H1 (cell line): Measurements from ENCODE around the gene SCNN1B. TPM values are rescaled to one million over a fixed set of nuclear protein-coding genes. Genes with fewer than 3 reads are reported as not detected.

Experiments
- BACH1 ChIP-seq: IDR thresholded peaks from 2 replicates; pipeline ENCODE4 v1.6.1; 2012; ENCODE audit warnings: low read length, improper control_type of control experiment
- BCL11A ChIP-seq, 2 experiments: IDR thresholded peaks; one replicate each; pipeline ENCODE4 v1.6.1; 2011; ENCODE audit warnings: low read depth in 2 of 2, low read length in 2 of 2, mild to moderate bottlenecking in 2 of 2
- CHD2 ChIP-seq: IDR thresholded peaks from 2 replicates; pipeline ENCODE4 v1.6.1; 2012; ENCODE audit warnings: low read length, improper control_type of control experiment
- CTCF ChIP-seq, 3 experiments: IDR thresholded peaks; 1 replicate in 2 of 3; 2 replicates in 1 of 3; pipeline versions ENCODE4 v1.5.1 to v1.6.1; 2011; ENCODE audit warnings: low read length in 3 of 3, mild to moderate bottlenecking in 3 of 3, inconsistent platforms in 2 of 3, low read depth in 1 of 3, moderate library complexity in 1 of 3; ENCODE audit not compliant: insufficient read depth in 1 of 3; ENCODE audit errors: control extremely low read depth in 1 of 3
- FOSL1 ChIP-seq: IDR thresholded peaks from 2 replicates; pipeline ENCODE4 v1.6.1; 2011; ENCODE audit warnings: mild to moderate bottlenecking, low read depth, low read length, moderate library complexity; ENCODE audit not compliant: insufficient read depth
- KDM4A ChIP-seq: IDR thresholded peaks from one replicate; pipeline ENCODE4 v1.7.1; 2012; ENCODE audit warnings: low read depth, mild to moderate bottlenecking, moderate library complexity, low read length, inconsistent platforms; ENCODE audit not compliant: severe bottlenecking
- KDM5A ChIP-seq: fragments of 200-600 bp; IDR thresholded peaks from 2 replicates; pipeline ENCODE4 v1.7.1; 2012; ENCODE audit warnings: mild to moderate bottlenecking, low read length, inconsistent platforms, mixed read lengths
- RAD21 ChIP-seq, 2 experiments: IDR thresholded peaks in 1 of 2; conservative IDR thresholded peaks in 1 of 2; 2 replicates each; pipeline ENCODE4 v1.6.1; 2011; ENCODE audit warnings: low read depth in 2 of 2, low read length in 2 of 2, improper control_type of control experiment in 1 of 2, inconsistent platforms in 1 of 2, mild to moderate bottlenecking in 1 of 2, moderate library complexity in 1 of 2
- RFX5 ChIP-seq: IDR thresholded peaks from 2 replicates; pipeline ENCODE4 v1.6.1; 2011; ENCODE audit warnings: low read depth, low read length, improper control_type of control experiment, borderline replicate concordance
- TAF7 ChIP-seq: optimal IDR thresholded peaks from 2 replicates; pipeline ENCODE3; 2011; ENCODE audit warnings: low read depth, mild to moderate bottlenecking, inconsistent platforms, low read length, moderate library complexity, borderline replicate concordance
- TCF12 ChIP-seq: IDR thresholded peaks from 2 replicates; pipeline ENCODE4 v1.6.1; 2011; ENCODE audit warnings: low read depth, mild to moderate bottlenecking, low read length
- polyA plus RNA-seq, 7 experiments: library from polyadenylated mRNA; depleted of rRNA in 3 of 7; stranded (reverse) in 5 of 7; unstranded in 2 of 7; fragments of >200 nt in 5 of 7; fragments of 200-250 nt in 2 of 7; gene quantifications; 1 replicate in 5 of 7; 2 replicates in 1 of 7; 4 replicates in 1 of 7; pipeline versions ENCODE4 v1.2.1 to v1.2.3, GENCODE V29; 2011 to 2013; ENCODE audit warnings: missing spikeins in 2 of 7, mixed read lengths in 2 of 7
- total RNA-seq: library from RNA; stranded (reverse); fragmentation: NEBNext Ultra II Directional; extraction: Animal tissue kit (Norgen Biotek cat#: 25700); gene quantifications from 2 replicates; pipeline ENCODE4 v1.2.1, GENCODE V29; 2021

SCNN1B gene
- total and polyA plus RNA-seq, 2 of the 8 experiments (the other 6 are each of a cell fraction or from before 2014, with no cell fraction given): 0.20 to 0.95 TPM

- TF ChIP-seq CTCF (IDR thresholded peaks at IDR 0.05; ENCODE audit: control extremely low read depth in 1 of 3, insufficient read depth in 1 of 3, low read depth in 1 of 3, low read length in 3 of 3) (no peak), BCL11A (IDR thresholded peaks at IDR 0.05; ENCODE audit: low read depth in 2 of 2, low read length in 2 of 2) (no peak), TAF7 (no peak), KDM4A (no peak), BACH1 (no peak), KDM5A (no peak), RFX5 (no peak), RAD21 (IDR thresholded peaks at IDR 0.05 in 1 of 2, conservative IDR thresholded peaks at IDR 0.05 in 1 of 2; ENCODE audit: low read depth in 2 of 2, low read length in 2 of 2) (no peak), FOSL1 (no peak), CHD2 (no peak), TCF12 (no peak)
Observed at GRCh38 chr16:23391381-23392222, 89.5 kb downstream of the SCNN1B start (continued).
